SH-SY5Y (cell line): ENCODE results near the gene CFAP161.

ENCODE experiments used
- GATA2 ChIP-seq: IDR thresholded peaks from 2 replicates; pipeline ENCODE4 v1.6.1; 2011; ENCODE audit warnings: mild to moderate bottlenecking, low read depth, low read length
- GATA3 ChIP-seq: IDR thresholded peaks from 2 replicates; pipeline ENCODE4 v1.6.1; 2011; ENCODE audit warnings: low read depth, mild to moderate bottlenecking, low read length, moderate library complexity

DNA sequence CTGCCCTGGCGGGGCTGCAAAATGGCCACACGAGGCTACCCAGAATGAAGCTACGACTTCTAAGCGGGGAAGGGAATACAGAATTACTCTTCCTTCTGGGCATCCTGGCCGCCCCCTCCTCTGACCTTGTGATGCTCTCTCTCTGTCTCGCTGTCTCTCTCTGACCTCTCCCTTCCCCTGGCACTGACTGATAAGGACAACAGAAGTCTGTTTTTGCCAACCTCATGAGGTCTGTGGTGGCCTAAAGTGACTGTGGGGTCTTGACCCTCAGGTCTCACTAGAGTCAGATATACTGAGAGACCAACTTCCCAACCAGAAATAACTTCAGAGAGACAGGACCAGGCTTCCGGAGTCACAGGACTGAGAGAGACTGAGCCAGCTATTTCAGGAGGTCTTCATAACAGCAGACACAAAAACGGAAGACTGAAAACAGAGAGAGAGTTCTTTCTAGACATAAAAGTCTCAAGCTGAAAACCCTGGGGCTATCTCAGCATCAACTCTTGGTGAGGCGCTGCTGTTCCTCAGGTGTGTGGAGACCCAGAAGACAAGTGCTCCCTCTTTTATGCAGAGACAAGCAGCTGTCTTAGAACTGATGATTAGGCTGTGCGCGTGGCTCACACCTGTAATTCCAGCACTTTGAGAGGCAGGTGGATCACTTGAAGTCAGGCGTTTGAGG, 38.2 kb upstream of the CFAP161 start:
- TF ChIP-seq GATA3 (no peak), GATA2 (no peak)
